MCF 10A (cell line): Measurements from ENCODE around the gene MYMX. TPM values are rescaled to one million over a fixed set of nuclear protein-coding genes. Genes with fewer than 3 reads are reported as not detected.

Source experiments
- BruUV-seq: library from RNA; stranded (reverse); fragments of 400-500 nt; replicated peaks from 2 replicates; lab custom pipeline; 2021; lab: Mats Ljungman, UMichigan
- CTCF ChIA-PET: fragments of 300-600 bp; sonication (Branson Sonifier 250); formaldehyde crosslinking; extraction: SDS; loops from one replicate; lab custom pipeline; 2021; ENCODE audit warnings: antibody characterized with exemption, inconsistent platforms; lab: Yijun Ruan, JAX
- POLR2A ChIA-PET: fragments of 300-600, 350-650 bp; sonication (Branson Sonifier 250); formaldehyde crosslinking; extraction: SDS; loops from one replicate; lab custom pipeline; 2020; ENCODE audit warnings: antibody characterized with exemption, inconsistent platforms; lab: Yijun Ruan, JAX
- DNase-seq: peaks from one replicate; pipeline ENCODE4 v3.0.0-alpha.2; 2018; ENCODE audit not compliant: unreplicated experiment
- H3K27ac Mint-ChIP-seq: one replicate; pipeline ENCODE4 v1.8.0; 2022; ENCODE audit warnings: mild to moderate bottlenecking, low read depth, mixed read lengths; ENCODE audit not compliant: unreplicated experiment
- H3K27me3 Mint-ChIP-seq: one replicate; pipeline ENCODE4 v1.8.0; 2022; ENCODE audit warnings: mixed read lengths; ENCODE audit not compliant: insufficient read depth, unreplicated experiment
- H3K36me3 Mint-ChIP-seq: one replicate; pipeline ENCODE4 v1.8.0; 2022; ENCODE audit warnings: mild to moderate bottlenecking, moderate library complexity, mixed read lengths; ENCODE audit not compliant: insufficient read depth, unreplicated experiment
- H3K4me1 Mint-ChIP-seq: one replicate; pipeline ENCODE4 v1.8.0; 2022; ENCODE audit warnings: mixed read lengths; ENCODE audit not compliant: insufficient read depth, unreplicated experiment
- H3K4me3 Mint-ChIP-seq: one replicate; pipeline ENCODE4 v1.8.0; 2022; ENCODE audit warnings: mild to moderate bottlenecking, moderate library complexity, mixed read lengths; ENCODE audit not compliant: unreplicated experiment
- H3K9me3 Mint-ChIP-seq: one replicate; pipeline ENCODE4 v1.8.0; 2022; ENCODE audit warnings: mixed read lengths; ENCODE audit not compliant: unreplicated experiment
- intact Hi-C: fragments of 100-400 bp; cut with micrococcal nuclease; formaldehyde crosslinking; loops from 2 replicates; pipeline ENCODE4 v1.14.1; 2022
- total RNA-seq: library from RNA; stranded (reverse); gene quantifications from 2 replicates; pipeline ENCODE4 v1.2.3, GENCODE V29; 2022
- TF ChIP-seq, protein P1 (sequence below): fragments of 200-600 bp; IDR thresholded peaks from one replicate; pipeline ENCODE4 v1.8.0; 2022; ENCODE audit warnings: antibody characterized with exemption, mild to moderate bottlenecking; ENCODE audit not compliant: unreplicated experiment

The MYMX gene
- total RNA-seq, 1 experiment from 2014 or later = not detected

DNA sequence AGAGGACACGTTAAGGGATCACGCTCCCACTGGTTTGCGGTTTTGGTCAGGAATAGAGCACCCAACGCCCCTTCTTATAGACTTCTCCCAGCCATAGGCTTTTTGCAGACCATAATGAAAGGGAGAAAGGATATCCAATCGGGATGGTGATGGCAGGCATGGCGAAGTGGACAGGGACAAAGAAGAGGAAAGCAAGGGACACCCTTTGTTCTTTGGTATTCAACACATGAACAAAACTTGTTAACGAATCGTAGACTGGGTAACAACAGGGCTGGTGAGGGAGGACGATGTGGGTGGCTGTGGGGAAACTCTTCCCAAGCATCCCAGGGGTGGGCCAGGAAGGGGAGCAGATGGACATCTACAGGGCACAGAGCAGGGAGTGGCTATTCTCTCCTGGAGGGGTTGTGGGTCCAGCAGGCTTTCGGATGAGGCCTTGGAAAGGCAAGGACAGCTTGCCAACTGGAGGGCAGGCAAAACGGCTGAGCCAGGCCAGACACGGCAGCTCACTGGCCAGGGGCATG lies 28.7 kb downstream of the MYMX start:
- Mint-ChIP-seq H3K9me3 (no peaks in the 10 kb centered on the region), H3K27me3 (no peaks in the 10 kb centered on the region), H3K36me3 (peaks cover 40% of the 10 kb centered on the region), H3K4me3 (peak overlapping the region; percentile 95), H3K4me1 (peaks cover 29% of the 10 kb centered on the region), H3K27ac (peak overlapping the region; percentile 50)
- BruUV-seq = no TSS peak
- ChIA-PET POLR2A (interaction anchor here (0.6 to 5.0 kb wide), 13 partner anchors 9 to 520 kb away, joined by 3 to 121 read pairs (median 6); partner anchors contain the start of genes SLC29A1, SLC35B2 and TMEM63B), CTCF (interaction anchor here (0.5 to 2.7 kb wide), 11 partner anchors 8 to 573 kb away, joined by 3 to 16 read pairs (median 4); no protein-coding TSS in a partner anchor)
- no peak for DNase-seq
- intact Hi-C loops = loop anchor here (10.0 kb wide), 1 partner anchor 471 kb away; the partner anchor contains the start of gene VEGFA
- TF ChIP-seq, protein P1, sequence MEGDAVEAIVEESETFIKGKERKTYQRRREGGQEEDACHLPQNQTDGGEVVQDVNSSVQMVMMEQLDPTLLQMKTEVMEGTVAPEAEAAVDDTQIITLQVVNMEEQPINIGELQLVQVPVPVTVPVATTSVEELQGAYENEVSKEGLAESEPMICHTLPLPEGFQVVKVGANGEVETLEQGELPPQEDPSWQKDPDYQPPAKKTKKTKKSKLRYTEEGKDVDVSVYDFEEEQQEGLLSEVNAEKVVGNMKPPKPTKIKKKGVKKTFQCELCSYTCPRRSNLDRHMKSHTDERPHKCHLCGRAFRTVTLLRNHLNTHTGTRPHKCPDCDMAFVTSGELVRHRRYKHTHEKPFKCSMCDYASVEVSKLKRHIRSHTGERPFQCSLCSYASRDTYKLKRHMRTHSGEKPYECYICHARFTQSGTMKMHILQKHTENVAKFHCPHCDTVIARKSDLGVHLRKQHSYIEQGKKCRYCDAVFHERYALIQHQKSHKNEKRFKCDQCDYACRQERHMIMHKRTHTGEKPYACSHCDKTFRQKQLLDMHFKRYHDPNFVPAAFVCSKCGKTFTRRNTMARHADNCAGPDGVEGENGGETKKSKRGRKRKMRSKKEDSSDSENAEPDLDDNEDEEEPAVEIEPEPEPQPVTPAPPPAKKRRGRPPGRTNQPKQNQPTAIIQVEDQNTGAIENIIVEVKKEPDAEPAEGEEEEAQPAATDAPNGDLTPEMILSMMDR = no peak

DNA sequence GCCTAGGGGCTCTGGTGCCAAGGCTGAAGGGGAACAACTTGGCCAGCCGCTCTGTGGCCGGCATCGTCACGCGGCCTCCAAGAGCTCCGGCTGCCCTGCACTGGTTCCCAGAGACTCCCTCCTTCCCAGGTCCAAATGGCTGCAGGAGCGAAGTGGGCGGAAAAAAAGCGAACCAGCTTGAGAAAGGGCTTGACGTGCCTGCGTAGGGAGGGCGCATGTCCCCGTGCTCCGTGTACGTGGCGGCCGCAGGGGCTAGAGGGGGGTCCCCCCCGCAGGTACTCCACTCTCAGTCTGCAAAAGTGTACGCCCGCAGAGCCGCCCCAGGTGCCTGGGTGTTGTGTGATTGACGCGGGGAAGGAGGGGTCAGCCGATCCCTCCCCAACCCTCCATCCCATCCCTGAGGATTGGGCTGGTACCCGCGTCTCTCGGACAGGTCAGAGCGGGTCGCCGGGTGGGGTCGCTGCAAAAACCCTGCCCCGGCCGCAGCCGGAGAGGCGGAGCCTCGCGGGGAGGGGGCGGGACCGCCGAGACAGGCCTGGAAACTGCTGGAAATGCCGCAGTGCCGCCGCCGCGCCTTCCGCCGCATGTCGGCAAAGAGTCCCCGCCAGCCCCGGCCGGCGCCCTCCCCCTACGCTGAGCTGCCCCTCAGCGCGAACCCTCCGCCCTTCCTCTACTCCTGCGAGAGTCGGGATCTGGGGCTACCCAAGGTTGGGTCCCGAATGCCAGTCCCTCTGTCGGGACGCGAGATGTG lies 29.4 kb downstream of the MYMX start:
- Mint-ChIP-seq H3K27me3 (no peaks in the 10 kb centered on the region), H3K27ac (peak overlapping the region; percentile 99), H3K4me1 (peaks cover 32% of the 10 kb centered on the region), H3K9me3 (no peaks in the 10 kb centered on the region), H3K36me3 (peaks cover 47% of the 10 kb centered on the region), H3K4me3 (peak overlapping the region; percentile 95)
- TF ChIP-seq, protein P1 = no peak
- DNase-seq = peak; percentile 89
- no TSS peak for BruUV-seq
- intact Hi-C loops = loop anchor here (1.0 to 10.0 kb wide), 3 partner anchors 10 to 471 kb away; partner anchors contain the start of gene VEGFA
- ChIA-PET CTCF (interaction anchor here (0.6 to 3.6 kb wide), 12 partner anchors 9 to 601 kb away, joined by 3 to 16 read pairs (median 4); partner anchors contain the start of gene SLC35B2), POLR2A (interaction anchor here (0.5 to 5.0 kb wide), 28 partner anchors 10 to 1317 kb away, joined by 3 to 121 read pairs (median 6); partner anchors contain the start of genes AARS2, ABCC10, CDC5L and CNPY3)

DNA sequence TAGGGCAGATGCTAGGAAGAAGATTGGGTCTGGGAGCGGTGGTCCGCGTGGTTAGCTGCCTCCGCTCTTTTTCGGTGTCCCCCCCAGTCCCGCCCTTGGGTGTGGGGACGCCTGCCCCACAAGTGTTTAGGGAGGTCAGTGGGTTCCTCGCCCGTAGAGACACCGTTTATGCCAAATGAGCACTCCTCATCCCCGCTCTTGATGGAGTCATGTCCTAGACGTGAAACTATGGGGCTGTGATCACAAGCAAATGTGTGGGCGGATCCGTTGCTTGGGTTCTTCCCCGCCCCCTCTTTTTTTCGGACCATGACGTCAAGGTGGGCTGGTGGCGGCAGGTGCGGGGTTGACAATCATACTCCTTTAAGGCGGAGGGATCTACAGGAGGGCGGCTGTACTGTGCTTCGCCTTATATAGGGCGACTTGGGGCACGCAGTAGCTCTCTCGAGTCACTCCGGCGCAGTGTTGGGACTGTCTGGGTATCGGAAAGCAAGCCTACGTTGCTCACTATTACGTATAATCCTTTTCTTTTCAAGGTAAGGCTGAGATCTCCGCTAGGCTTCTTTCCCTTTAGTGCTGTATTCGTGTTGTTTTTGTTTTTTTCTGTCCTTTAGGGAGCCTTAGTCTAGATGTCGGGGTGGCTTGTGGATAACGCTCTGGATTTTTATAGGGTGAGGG lies 30.1 kb downstream of the MYMX start, which contains the start of gene HSP90AB1:
Gene HSP90AB1, plus strand, starts transcription at position 439 of the 675 bp plus-strand sequence. CDS start 1,529 bp downstream, outside the sequence.
- H3K9me3 Mint-ChIP-seq = no peaks in the 10 kb centered on the region
- intact Hi-C loops = loop anchor here (1.0 to 10.0 kb wide), 3 partner anchors 10 to 472 kb away; partner anchors contain the start of gene VEGFA
- H3K4me3 Mint-ChIP-seq = peak within 1 kb of the TSS; percentile 95
- TSS peak; percentile 31 for BruUV-seq
- peak within 1 kb of the TSS; percentile 99 for H3K27ac Mint-ChIP-seq
- POLR2A ChIA-PET = interaction anchor here (0.5 to 5.0 kb wide), 29 partner anchors 9 to 1318 kb away, joined by 3 to 121 read pairs (median 5); partner anchors contain the start of genes AARS2, ABCC10, CDC5L and CNPY3
- CTCF ChIA-PET = interaction anchor here (0.7 to 3.6 kb wide), 8 partner anchors 9 to 602 kb away, joined by 3 to 16 read pairs (median 12); partner anchors contain the start of gene SLC35B2
- peak; percentile 98 for DNase-seq
- TF ChIP-seq, protein P1 = no peak
- H3K4me1 Mint-ChIP-seq = peaks cover 35% of the 10 kb centered on the region
- H3K36me3 Mint-ChIP-seq = peaks cover 54% of the 10 kb centered on the region
- no peaks in the 10 kb centered on the region for H3K27me3 Mint-ChIP-seq
